OCI-M1 (cell line): ENCODE data around the gene TENT4A.
"Not testable (repeated sequence)": the region's sequence is repeated elsewhere in the genome, so short reads cannot be mapped to it uniquely, and the experiment has no call there.

ENCODE experiments used
- DNase-seq: peaks from one replicate; lab custom pipeline; 2025; lab: John Stamatoyannopoulos, UW

The TENT4A gene

DNA sequence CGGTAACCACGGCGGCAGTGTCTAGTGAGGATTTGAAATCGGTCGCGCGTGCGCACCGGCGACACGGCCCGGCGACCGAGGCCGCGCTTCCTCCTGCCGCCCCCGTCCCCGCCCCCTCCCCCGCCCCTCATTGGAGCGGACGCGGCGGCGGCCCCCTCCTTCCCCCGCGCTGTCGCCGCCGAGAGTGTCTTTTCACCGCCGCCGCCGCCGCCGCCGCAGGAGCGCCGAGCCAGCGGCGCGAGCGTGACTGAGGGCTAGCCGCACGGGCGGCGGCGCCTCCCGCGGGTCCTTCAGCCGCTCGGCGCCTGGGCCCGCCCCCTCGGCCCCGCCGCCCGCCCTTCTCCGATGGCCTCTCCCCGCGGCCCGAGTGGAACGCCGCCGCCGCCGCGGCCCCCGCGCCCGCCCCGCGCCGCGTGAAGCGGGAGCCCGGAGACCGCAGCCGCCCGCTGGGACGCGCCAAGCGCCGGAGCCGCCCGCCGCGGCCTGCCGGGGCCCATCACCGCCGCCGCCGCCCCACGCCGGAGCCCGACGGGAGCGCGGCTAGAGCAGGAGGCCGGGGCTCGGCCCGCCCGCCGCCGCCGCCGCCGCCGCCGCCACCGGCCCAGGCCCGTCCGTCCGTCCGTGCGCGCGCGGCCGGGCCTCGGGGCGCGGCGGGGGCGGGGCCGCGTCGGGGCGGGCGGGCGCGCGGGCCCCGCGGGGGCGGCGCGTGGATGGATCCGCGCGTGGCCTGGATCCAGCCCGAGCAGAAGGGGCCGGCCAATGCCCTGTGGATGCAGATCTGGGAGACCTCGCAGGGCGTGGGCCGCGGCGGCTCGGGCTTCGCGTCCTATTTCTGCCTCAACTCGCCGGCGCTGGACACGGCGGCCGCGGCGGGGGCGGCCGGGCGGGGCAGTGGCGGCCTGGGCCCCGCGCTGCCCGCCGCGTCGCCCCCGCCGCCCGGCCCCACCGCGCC lies at the start of gene TENT4A:
TENT4A (plus strand) TSS at position 159 of the 952 bp plus-strand sequence; CDS start at position 711, 552 bp downstream.
- DNase-seq: peak; percentile 36

DNA sequence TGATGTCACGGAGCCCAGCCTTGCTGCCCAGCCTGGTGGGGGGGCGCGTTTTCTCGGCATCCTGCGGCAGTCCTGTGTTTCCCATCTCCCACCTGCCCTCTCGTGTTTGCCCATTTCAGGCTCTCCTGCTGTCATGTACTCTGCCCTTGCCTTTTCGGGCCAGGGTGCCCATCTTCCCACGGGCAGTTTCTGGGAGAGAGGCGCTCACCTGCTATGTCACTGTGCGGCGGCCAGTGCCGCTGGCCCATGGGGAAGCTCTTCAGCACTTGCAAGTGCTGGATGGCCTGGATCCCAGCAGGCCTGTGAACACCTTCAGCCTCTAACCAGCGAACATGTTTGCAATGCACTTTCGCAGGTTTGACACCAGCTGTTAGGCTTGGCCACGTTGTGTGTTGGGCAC lies 46.5 kb upstream of the TENT4A start:
- no peak for DNase-seq

DNA sequence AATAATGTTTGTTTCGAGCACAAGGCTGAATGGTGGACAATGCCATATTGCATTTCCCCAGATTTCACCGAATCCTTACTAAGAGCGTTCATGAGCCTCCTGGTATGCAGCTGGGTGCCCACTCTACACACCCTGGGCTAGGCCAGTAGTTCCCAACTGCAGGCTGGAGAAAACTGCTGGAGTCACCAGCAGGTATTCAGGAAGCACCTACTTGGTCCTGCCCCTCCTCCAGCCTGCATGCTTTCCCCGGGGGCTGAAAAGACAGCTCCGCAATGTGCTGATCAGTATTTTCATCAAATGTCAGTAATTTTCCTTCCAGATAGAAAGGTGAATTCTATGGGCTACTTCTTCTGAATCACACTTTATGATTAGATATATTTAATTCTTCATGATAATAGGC lies 45.6 kb upstream of the TENT4A start:
- DNase-seq: no peak

DNA sequence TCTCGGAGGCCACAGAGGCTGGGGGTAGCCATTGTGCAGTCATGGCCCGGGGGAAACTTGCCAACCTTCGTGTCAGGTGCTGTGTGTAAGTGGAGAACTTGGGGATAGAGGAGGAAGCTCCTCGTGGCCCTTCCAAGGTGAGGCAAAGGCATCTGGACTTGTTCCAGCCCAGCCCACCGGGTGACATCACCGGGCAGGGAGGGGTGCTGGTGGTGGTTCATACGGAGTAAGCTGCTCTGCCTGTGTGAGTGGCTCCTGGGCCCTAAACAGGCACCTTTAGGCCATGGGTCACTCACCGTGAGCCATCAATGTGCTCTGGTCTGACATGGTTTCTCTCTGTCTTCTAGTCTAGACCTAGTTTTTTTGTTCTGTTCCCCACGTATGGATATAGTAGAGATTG lies 44.5 kb upstream of the TENT4A start:
- DNase-seq: not testable (repeated sequence)

DNA sequence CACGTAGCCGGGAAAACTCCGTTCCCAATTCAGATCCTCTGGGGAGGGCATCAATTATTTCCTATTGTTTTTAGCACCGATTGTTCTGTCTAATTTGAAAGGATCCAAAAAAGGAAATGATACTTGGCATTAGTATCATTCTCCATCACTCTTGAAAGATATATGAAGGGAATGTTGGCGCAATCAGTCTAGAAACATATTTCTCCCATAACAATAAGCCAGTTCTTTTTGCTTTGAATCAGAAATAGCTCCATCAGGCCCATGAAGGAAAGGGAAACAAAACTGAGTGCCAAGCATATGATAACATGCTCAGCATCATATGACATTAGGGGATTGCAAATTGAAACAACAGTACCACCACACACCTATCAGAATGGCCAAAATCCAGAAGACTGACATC lies 40.2 kb upstream of the TENT4A start:
- DNase-seq: no peak

DNA sequence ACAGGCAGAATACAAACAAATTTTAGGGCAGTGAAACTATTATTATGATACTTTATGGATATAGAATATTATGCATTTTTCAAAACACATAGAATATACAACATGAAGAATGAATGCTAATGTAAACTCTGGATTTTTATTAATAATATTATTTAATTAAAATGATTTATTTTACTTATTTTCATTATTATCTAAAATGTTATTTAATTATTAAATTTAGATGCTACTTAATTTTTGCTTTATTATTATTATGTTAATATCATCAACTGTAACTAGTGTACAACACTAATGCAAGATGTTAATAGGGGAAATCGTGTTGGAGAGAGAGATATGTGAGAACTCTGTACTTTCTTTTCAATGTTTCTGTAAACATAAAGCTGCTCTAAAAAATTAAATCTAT lies 39.3 kb upstream of the TENT4A start:
- no peak for DNase-seq

DNA sequence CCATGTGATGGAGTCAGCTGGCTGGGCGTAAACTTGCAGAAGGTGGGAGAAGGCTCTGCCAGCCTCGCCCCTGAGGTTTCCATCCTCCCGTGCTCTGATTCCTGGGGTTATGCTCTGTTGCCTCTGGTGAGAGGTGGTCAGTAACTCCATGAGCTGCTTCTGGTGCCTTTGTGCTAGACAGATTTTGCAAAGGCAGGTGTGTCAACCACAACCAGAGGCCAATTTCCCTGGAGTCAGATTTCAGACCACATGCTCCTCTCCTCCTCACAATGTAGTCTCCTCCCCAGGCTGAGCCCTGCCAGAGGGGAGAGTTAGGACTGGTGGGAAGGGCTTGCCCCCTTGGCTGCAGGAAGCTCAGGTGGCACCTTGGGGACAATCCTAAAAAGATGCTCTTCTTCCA lies 38.8 kb upstream of the TENT4A start:
- DNase-seq: no peak

DNA sequence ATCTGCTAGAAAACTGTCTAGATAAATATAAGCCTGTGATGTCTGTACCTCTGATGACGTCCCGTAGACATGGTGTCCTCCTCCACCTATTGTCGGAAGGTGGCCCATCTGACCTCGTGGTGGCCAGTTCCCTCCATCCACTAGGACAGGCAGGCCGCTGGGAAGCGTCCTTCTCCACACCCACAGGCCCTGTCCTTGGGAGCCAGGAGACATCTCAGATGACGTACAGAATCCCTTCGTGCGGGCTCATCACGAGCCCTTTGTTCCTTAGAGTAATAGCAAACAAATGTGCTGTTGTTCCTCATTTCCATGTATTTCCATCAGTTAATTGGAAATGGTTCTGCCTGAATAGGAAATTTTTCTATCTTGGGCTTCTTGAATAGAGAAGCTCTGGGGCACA lies 38.3 kb upstream of the TENT4A start:
- DNase-seq: no peak

DNA sequence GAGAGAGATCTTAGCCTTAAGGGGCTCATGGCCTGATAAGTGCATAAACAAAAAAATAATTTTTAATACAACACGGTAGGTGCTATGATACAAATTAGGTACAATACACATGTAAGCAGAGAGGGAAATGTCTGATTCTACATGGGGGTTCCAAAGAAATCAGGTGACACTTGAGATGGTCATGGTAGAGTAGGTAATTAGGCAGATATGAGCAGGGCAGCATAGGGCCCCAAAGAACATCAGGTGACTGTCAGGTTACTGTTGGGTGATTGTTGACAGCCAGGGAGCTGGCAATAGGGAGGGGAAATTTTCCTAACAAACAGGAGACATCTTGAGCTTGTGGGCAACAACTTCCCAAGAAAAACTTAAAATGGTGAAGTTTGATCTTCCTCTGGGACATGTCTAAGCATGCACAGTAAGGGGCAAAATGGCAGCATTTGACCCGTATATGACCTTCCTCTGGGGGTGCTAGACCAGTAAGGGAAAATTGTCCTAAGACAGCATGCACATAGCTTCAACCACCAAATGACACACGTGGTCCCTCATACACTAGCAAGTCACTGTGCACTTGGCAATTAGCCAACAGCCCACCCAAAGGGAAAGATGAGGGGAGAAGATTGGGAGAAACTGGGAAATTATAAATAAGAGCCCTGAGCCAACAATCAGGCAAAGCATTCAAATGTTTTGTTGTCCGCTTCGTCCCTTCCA lies 37.3 kb upstream of the TENT4A start:
- peak; percentile 4 for DNase-seq

DNA sequence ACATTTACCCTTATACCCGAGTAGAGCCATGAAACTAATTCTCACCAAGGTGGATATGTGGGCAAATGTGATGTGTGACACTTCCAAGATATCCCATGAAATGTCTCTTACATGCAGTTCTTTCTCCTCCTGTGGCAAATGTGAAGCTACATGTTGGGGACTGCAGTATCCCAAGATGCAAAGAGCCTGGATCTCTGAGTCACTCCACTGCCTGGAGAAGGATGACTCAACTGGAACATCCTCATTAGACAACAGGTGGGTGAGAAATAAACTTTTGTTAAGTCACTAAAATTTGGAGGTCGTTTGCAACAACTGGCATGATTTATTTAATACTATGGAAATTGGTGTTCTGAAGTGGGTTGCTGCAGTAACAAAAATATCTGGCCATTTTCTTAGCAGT lies 36.5 kb upstream of the TENT4A start:
- no peak for DNase-seq

DNA sequence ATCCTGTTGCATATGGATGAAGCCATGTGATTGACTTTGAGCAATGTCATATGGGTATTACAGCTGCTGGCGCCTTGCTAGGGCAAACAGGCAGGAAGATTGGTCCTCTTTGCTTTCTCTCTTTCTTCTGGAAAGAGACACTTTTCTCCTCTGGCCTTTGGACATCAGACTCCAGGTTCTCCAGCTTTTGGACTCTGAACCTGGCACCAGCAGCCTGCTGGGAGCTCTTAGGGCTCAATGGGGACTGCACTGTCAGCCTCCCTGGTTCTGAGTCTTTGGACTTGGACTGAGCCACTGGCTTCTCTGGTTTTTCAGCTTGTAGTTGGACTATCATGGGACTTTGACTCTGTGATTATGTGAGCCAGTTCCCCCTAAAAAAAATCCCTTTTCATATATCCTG lies 34.8 kb upstream of the TENT4A start:
- DNase-seq: no peak

DNA sequence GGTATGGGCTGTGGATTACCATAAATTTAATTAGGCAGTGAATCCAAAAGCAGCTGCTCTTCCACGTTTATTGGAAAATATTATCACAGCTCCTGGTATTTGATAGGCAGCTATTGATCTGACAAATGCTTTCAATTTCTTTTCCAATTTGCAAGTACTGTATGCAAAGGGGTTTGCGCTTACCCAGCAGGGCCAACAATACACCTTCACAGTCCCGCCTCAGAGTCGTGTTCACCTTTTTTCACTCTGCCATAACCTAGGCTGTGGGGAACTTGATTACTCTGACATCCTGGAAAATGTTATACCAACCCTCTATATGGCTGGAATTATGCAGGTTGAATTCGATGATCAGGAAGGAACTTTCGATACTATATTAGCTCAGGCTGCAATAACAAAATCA lies 32.3 kb upstream of the TENT4A start:
- DNase-seq: no peak

DNA sequence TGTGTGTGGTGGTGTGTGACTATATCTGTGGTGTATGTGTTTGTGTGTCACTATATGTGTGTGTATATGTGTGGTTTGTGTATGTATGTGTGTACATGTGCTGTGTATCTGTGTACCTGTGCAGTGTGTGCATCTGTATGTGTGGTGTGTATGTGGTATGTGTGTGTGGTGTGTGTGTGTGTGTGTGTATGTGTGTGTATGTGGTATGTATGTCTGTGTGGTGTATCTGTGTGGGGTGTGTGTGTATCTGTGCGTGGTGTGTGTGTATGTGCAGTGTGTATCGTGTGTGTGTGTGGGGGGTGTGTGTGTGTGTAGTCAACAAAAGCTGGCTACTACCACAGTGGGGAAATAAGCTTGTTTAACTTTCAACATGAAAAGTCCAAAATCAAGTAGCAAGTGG lies 31.6 kb upstream of the TENT4A start:
- DNase-seq: no peak

DNA sequence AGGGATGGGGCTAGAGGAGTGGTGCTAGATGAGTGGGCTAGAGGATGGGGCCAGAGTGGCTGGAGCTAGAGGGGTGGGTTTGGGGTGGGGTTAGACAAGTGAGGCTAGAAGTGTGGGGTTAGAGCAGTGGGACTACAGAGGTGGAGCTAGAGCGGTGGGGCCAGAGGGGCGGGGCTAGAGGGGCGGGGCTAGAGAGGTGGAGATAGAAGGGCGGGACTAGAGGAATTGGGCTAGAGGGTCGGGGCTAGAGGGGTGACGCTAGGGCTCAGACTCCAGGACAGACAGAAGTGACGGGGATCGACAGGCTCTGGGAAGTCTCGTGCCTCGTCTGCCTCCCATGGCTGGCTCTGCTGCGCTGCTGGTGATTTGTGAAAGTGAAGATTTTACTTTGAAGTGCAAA lies 31.0 kb upstream of the TENT4A start:
- DNase-seq: no peak

DNA sequence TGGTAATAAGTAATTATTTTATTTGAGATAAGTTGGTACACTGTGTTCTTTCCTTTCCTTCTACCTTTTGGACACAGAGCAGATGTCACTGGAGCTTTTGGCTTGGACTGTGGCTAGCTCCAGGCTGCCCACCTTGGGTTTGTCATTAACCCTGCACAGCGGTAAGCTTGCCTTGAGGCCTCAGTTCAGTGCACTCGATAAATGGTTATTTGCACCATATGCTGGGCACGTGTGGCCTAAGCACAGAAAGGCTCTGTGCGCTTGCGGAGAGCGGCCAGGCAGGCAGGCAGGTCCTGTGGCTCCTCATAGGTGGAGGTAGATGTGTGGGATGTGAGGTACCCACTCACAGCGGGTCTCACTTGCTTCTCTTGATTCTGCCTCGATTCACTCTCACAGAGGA lies 30.0 kb upstream of the TENT4A start:
- no peak for DNase-seq

DNA sequence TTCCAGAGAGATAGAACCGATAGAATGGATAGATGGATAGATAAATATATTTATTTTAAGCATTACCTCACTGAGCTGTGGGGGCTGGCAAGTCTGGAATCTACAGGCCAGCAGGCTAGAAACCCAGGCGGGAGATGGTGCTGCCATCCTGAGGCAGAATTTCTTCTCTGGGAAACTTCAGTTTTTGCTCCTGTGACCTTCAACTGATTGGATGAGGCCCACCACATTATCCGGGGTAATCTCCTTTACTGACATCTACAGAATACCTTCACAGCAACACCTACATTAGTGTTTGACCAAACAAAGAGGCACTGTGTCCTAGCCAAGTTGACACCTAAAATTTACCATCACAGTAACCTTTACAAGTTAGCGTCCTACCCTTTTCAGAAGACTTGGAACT lies 29.2 kb upstream of the TENT4A start:
- no peak for DNase-seq

DNA sequence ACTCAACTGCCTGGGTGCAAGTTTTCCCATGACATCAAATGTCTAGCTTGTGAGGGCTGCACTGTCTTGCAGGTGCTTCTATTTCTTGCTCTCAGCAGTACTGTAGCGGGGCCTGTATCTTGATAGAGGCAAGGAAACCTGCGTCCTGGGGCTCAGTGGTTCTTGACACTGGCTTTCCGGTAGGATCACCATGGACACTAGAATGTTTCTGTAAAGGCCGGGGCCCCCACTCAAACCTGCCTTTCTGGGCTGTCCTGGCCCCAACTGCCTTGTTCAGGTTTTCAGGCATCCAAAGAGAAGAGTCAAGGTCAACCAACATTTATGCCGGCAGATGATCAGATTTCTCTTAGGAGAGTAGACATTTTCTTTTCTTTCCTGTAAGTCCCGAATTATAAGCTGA lies 26.7 kb upstream of the TENT4A start:
- no peak for DNase-seq

DNA sequence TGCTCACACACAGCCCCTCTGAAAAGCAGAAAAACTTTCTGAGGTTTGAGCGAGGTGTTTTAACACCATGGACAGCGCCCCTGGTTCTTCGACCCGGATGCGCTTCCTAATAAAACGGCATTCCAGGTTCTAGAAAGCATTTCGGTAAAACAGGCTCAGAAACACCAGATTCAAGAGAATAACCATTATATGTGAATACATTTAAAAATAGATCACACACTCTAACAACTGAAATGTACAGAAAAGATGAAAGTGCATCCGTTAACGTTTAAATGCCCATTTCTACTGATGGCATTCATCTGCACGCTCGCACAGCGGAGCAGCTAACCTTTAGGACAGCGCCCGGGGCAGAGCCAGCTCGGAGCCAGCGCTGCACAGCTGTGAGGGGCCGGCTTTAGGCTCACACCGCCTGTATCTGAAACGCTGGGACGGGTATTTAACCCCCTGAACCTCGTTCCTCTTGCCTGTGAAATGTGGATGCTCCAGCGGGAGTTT lies 26.3 kb upstream of the TENT4A start:
- peak; percentile 42 for DNase-seq

DNA sequence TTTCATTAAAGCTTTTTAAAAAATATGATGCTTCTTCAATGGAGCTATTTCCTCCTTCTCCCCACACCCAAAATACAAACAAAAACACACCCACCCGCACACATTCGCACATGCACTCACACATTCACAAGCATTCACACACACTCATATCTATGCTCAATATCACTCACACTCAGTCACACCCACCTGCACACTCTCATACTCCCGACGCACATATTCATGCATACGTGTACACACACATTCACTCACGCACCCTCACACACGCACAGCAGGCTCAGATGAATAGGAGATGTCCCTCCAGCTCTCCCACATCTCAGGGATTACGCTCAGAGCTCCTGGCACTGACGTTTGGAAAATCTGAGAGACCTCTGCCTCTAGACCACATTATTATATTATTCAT lies 25.7 kb upstream of the TENT4A start:
- no peak for DNase-seq

DNA sequence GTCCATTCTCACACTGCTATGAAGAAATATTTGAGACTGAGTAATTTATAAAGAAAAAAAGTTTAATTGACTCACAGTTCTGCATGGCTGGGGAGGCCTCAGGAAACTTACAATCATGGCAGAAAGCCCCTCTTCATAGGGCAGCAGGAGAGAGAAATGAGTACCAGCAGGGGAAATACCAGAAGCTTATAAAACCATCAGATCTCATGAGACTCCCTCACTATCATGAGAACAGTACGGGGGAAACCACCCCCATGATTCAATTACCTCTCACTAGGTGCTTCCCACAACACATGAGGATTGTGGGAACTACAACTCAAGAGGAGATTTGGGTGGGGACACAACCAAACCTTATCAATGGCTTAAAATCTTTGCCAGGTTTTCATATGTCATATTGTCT lies 20.3 kb upstream of the TENT4A start:
- no peak for DNase-seq

DNA sequence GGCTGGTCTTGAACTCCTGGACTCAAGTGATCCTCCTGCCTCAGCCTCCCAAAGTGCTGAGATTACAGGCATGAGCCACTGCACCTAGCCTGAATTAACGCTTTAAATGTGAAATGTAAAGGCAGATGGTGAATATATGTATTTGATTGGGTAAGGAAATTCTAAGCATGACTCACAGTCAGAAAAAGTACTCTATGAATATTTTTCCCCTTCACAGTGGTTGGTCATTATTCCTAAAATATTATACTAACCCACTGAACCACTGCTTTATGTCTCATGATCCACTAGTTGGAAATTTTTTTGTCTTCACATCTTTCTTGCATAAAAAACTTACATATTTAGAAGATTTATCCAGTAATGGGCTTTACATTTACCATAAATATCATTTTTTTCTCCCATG lies 14.5 kb upstream of the TENT4A start:
- no peak for DNase-seq

DNA sequence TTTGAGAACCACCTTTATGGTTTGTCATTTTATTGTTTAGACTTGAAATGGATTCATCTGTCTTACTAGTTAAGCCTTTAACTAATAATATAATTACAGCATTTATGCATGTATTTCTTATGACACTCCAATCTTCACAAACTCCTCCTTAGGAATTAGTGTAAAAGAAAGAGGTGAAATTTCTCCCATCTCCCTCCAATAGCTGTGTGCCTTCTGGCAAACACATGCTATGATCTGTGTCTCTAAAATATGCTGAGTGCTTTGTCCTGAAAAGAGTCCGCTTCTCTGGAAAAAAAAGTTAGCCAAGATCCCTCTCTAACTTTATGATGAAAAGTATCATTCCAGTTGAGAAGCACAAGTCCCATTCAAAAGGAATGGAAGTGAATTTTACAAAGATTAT lies 13.9 kb upstream of the TENT4A start:
- no peak for DNase-seq

DNA sequence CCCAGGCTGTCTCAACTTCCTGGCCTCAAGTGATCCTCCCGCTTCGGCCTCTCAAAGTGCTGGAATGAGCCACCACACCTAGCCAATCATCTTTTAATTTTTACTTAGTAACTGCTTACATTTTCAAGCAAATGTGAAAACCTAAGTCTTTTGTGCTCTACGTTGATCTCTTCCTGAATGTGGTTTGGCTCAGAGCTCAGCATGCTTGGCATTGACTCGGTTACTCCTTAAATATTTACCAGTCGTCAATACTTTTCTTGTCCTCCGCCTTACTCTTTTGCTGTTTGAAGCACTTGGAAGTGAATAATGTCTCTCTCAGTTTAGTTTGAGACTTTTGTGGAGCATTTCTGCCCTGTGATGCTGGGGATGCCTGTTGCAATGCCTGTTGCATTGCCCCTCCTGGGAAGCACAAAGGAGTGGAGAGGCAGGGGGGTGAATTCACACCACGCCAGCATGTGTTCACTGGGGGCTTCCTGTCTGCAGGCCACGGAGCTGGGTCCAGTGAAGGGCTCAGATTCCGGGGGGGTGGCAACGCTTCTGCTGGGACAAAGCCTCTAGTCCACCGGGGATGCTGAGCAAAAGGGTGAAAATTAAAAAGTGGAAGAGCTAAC lies 13.1 kb upstream of the TENT4A start:
- DNase-seq: no peak
